AG09319 (cell line): ENCODE results near the gene ABCC9.

Experiments used
- DNase-seq: peaks from one replicate; pipeline ENCODE4 v3.0.0-alpha.2; 2010; ENCODE audit warnings: low read depth; ENCODE audit errors: extremely low read depth
- CTCF ChIP-seq: IDR thresholded peaks from 2 replicates; pipeline ENCODE4 v1.5.1; 2011; ENCODE audit warnings: low read depth, mild to moderate bottlenecking, inconsistent platforms, low read length, moderate library complexity

The ABCC9 gene

GRCh38 chr12:21950649-21951048, 9.4 kb upstream of the ABCC9 start:
- TF ChIP-seq CTCF, result no peak
- DNase-seq, result no peak

GRCh38 chr12:21949036-21949435, 7.8 kb upstream of the ABCC9 start:
- no peak for TF ChIP-seq CTCF
- DNase-seq, result no peak

GRCh38 chr12:21946983-21947382, 5.8 kb upstream of the ABCC9 start:
- no peak for DNase-seq
- no peak for TF ChIP-seq CTCF

- no peak for TF ChIP-seq CTCF
- no peak for DNase-seq
Measured at GRCh38 chr12:21945002-21945401, 3.8 kb upstream of the ABCC9 start.

- TF ChIP-seq CTCF, result no peak
Measured at GRCh38 chr12:21942377-21942703, 1.1 kb upstream of the ABCC9 start.

GRCh38 chr12:21941506-21942376, 515 bp upstream of the ABCC9 start:
- DNase-seq, result peak; percentile 10
- peak; percentile 66 for TF ChIP-seq CTCF

More at GRCh38 chr12:21942377-21942703, 1.1 kb upstream of the ABCC9 start:
- DNase-seq, result no peak

- TF ChIP-seq CTCF, result no peak
- DNase-seq, result no peak
Measured at GRCh38 chr12:21939435-21939834, 1.8 kb downstream of the ABCC9 start.
